Upper lobe of right lung (tissue), 1 donor: Measurements from ENCODE around the gene PTPN2. TPM values are rescaled to one million over a fixed set of nuclear protein-coding genes. Genes with fewer than 3 reads are reported as not detected.
"Not testable (repeated sequence)": the region's sequence is repeated elsewhere in the genome, so short reads cannot be mapped to it uniquely, and the experiment has no call there.

ENCODE experiments used
- ATAC-seq: fragments of 200-7000 bp; cut with Tn5 transposase; one replicate; pipeline ENCODE4 v1.9.1; 2020; ENCODE audit warnings: mild to moderate bottlenecking, moderate library complexity
- DNase-seq: peaks from one replicate; pipeline ENCODE4 v3.0.0-alpha.2; 2020
- H3K27ac ChIP-seq: fragments of 200-600 bp; one replicate; pipeline ENCODE4 v1.8.0; 2022
- H3K27me3 ChIP-seq: fragments of 200-600 bp; one replicate; pipeline ENCODE4 v1.8.0; 2022; ENCODE audit warnings: mild to moderate bottlenecking
- H3K36me3 ChIP-seq: fragments of 200-600 bp; one replicate; pipeline ENCODE4 v1.8.0; 2022
- H3K4me1 ChIP-seq: fragments of 200-600 bp; one replicate; pipeline ENCODE4 v1.8.0; 2022
- H3K4me3 ChIP-seq: fragments of 200-600 bp; one replicate; pipeline ENCODE4 v1.8.0; 2022; ENCODE audit warnings: mild to moderate bottlenecking
- H3K9me3 ChIP-seq: fragments of 200-600 bp; one replicate; pipeline ENCODE4 v1.8.0; 2022
- CTCF ChIP-seq: fragments of 200-600 bp; IDR thresholded peaks from one replicate; pipeline ENCODE4 v1.8.0; 2022; ENCODE audit warnings: antibody characterized with exemption
- intact Hi-C: fragments of 100-400 bp; cut with DNase I; formaldehyde crosslinking; loops from one replicate; pipeline ENCODE4 v1.11.0; 2022
- total RNA-seq: library from RNA; stranded (reverse); fragmentation: NEBNext Ultra II Directional; extraction: Animal tissue kit (Norgen Biotek cat#: 25700); gene quantifications from one replicate; pipeline ENCODE4 v1.2.1, GENCODE V29; 2021
- donor health status: DM: no; HTN: yes; CAD: no; lungs with severe emphysema.

Gene PTPN2
- total RNA-seq, 1 donor from 2014 or later = 53.9 TPM

GRCh38 chr18:12765586-12765985, 118.5 kb downstream of the PTPN2 start:
- intact Hi-C loops = no loop called here
- DNase-seq = no peak

GRCh38 chr18:12765126-12765525, 118.9 kb downstream of the PTPN2 start:
- Histone ChIP-seq H3K4me3 (no peak overlapping the region), H3K9me3 (no peaks in the 10 kb centered on the region), H3K27ac (no peak overlapping the region), H3K4me1 (no peaks in the 10 kb centered on the region), H3K36me3 (no peaks in the 10 kb centered on the region), H3K27me3 (no peaks in the 10 kb centered on the region)
- TF ChIP-seq CTCF = no peak
- peak; percentile 64 for ATAC-seq
- DNase-seq = no peak
- intact Hi-C loops = no loop called here

More at GRCh38 chr18:12765586-12765985, 118.5 kb downstream of the PTPN2 start:
- Histone ChIP-seq H3K36me3 (no peaks in the 10 kb centered on the region), H3K9me3 (no peaks in the 10 kb centered on the region), H3K4me3 (no peak overlapping the region), H3K27me3 (no peaks in the 10 kb centered on the region), H3K27ac (no peak overlapping the region), H3K4me1 (no peaks in the 10 kb centered on the region)
- TF ChIP-seq CTCF = no peak
- no peak for ATAC-seq

DNA sequence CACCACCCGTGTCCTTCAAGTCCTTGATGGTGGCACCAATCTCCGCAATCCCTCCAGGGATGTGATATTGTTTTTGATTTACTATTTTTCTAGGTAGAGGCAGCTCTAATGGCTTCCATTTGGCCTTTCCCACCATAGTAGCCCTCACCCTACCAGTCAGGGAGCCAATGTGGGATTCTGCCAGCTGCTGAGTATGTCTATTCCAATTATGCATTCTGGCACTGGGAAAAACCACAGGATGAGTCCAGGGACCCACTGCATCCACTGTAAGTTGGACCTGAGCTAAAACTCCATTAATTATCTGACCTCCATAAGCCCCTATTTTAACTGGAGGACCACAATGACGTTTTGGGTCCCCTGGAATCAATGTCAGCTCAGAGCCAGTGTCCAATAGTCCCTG, 125.5 kb downstream of the PTPN2 start:
- H3K9me3 ChIP-seq, intact Hi-C loops, H3K4me3 ChIP-seq, ATAC-seq, H3K27me3 ChIP-seq, DNase-seq, H3K36me3 ChIP-seq, H3K4me1 ChIP-seq, H3K27ac ChIP-seq: not testable (repeated sequence)

DNA sequence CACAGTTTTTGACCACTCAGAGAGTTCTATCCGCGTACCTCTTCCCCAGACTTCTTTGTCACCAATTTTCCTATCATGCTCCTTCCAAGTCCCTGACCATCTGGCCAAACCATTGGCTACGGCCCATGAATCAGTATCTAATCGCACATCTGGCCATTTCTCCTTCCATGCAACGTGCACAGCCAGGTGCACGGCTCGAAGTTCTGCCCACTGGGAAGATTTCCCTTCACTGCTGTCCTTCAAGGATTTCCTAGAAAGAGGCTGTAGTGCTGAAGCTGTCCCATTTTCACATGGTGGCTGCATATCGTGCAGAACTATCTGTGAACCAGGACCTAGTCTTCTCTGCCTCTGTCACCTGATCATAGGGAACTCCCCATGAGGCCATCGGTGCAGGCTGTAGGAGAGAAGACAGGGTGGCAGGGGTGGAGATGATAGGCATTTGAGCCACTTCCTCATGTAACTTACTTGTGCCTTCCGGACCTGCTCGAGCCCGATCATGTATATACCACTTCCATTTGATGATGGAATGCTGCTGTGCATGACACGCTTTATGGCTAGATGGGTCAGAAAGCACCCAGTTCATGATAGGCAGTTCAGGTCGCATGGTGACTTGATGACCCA, 127.3 kb downstream of the PTPN2 start:
- H3K4me3 ChIP-seq, ATAC-seq, H3K4me1 ChIP-seq, DNase-seq, intact Hi-C loops, H3K36me3 ChIP-seq, H3K27ac ChIP-seq, H3K27me3 ChIP-seq, H3K9me3 ChIP-seq: not testable (repeated sequence)

- intact Hi-C loops, H3K36me3 ChIP-seq: not testable (repeated sequence)
Measured at GRCh38 chr18:12755606-12756005, 128.4 kb downstream of the PTPN2 start.

DNA sequence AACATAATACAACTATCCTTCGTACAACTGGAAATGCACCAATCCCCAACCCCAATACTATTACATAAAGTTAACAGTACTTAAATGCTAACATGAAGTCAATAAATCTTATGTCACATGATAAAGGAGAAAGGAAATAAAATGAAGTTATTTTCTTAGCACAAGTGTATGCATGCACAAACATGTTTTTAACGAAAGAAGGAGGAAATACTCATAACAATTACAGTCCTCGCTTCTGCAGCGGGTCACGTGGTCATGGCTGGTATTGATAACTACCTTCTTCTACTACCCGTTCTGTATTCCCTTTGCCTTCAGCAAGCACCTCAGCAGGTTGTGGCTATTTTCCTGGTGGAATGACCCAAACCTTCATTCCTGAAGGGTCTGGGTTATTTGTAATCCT, 129.5 kb downstream of the PTPN2 start:
- Histone ChIP-seq H3K4me3 (no peak overlapping the region), H3K9me3 (no peaks in the 10 kb centered on the region), H3K27ac (no peak overlapping the region), H3K36me3 (no peaks in the 10 kb centered on the region), H3K27me3 (no peaks in the 10 kb centered on the region), H3K4me1 (no peaks in the 10 kb centered on the region)
- TF ChIP-seq CTCF = no peak
- no peak for DNase-seq
- intact Hi-C loops = no loop called here
- no peak for ATAC-seq

More at GRCh38 chr18:12755606-12756005, 128.4 kb downstream of the PTPN2 start:
- not testable (repeated sequence) for H3K9me3 ChIP-seq, H3K4me3 ChIP-seq, H3K27ac ChIP-seq, H3K4me1 ChIP-seq, H3K27me3 ChIP-seq, DNase-seq, ATAC-seq

GRCh38 chr18:12751891-12752290, 132.1 kb downstream of the PTPN2 start:
- Histone ChIP-seq H3K4me1 (no peaks in the 10 kb centered on the region), H3K4me3 (no peak overlapping the region), H3K36me3 (no peaks in the 10 kb centered on the region), H3K27ac (no peak overlapping the region), H3K27me3 (no peaks in the 10 kb centered on the region), H3K9me3 (no peaks in the 10 kb centered on the region)
- intact Hi-C loops = no loop called here
- TF ChIP-seq CTCF = no peak
- ATAC-seq (no peak), DNase-seq (no peak)
